AG04450 (cell line): ENCODE data around the gene NEK8. TPM values are rescaled to one million over a fixed set of nuclear protein-coding genes. Genes with fewer than 3 reads are reported as not detected.

ENCODE experiments used
- CTCF ChIA-PET: fragments of 300-600, 350-600 bp; formaldehyde crosslinking; extraction: SDS; loops from one replicate; lab custom pipeline; 2022; ENCODE audit warnings: antibody characterized with exemption, inconsistent platforms; lab: Charles Lee
- POLR2A ChIA-PET: fragments of 350-600 bp; formaldehyde crosslinking; extraction: SDS; loops from one replicate; lab custom pipeline; 2021; ENCODE audit warnings: antibody characterized with exemption, inconsistent platforms; lab: Yijun Ruan, JAX
- DNase-seq: peaks from one replicate; pipeline ENCODE4 v3.0.0-alpha.2; 2011; ENCODE audit warnings: low read depth, low spot score
- H3K27ac ChIP-seq: one replicate; pipeline ENCODE4 v1.5.1; 2012; ENCODE audit warnings: low read depth, low read length, control low read depth
- H3K27me3 ChIP-seq: one replicate; pipeline ENCODE4 v1.6.0; 2012; ENCODE audit warnings: low read length; ENCODE audit not compliant: control insufficient read depth, insufficient read depth
- H3K4me3 ChIP-seq: 2 replicates; pipeline ENCODE4 v1.5.1; 2011; ENCODE audit warnings: mild to moderate bottlenecking, low read depth, low read length, control low read depth
- H3K9me3 ChIP-seq: 2 replicates; pipeline ENCODE4 v1.5.1; 2012; ENCODE audit warnings: low read length; ENCODE audit not compliant: control insufficient read depth, insufficient read depth
- polyA plus RNA-seq: library from polyadenylated mRNA; depleted of rRNA; stranded (reverse); fragments of >200 nt; gene quantifications from 2 replicates; pipeline ENCODE4 v1.2.3, GENCODE V29; 2011
- TF ChIP-seq, protein P1 (sequence below): IDR thresholded peaks from 2 replicates; pipeline ENCODE4 v1.5.1; 2011; ENCODE audit warnings: low read depth, low read length, control low read depth, inconsistent platforms

Gene NEK8
- polyA plus RNA-seq, 1 experiment = 2.5 TPM

DNA sequence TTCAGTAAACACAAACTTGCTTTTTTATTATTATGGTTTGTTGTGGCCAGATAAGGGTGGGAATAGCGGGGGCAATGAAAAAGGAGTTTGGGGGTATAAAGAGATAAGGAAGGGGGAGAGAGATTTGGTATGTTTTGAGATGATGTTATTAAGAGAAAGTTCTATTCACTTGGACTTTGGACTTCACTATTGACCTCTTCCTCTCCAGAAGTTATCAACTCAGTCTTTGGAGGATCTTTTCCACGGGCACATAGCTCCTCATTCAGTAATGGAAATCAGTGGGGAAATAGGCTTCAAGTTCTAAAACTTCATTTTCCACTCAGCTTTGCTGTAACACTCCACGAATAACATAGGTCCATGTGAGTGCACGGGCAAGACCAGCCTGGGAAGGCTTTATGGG lies 40.1 kb upstream of the NEK8 start:
- TF ChIP-seq, protein P1, sequence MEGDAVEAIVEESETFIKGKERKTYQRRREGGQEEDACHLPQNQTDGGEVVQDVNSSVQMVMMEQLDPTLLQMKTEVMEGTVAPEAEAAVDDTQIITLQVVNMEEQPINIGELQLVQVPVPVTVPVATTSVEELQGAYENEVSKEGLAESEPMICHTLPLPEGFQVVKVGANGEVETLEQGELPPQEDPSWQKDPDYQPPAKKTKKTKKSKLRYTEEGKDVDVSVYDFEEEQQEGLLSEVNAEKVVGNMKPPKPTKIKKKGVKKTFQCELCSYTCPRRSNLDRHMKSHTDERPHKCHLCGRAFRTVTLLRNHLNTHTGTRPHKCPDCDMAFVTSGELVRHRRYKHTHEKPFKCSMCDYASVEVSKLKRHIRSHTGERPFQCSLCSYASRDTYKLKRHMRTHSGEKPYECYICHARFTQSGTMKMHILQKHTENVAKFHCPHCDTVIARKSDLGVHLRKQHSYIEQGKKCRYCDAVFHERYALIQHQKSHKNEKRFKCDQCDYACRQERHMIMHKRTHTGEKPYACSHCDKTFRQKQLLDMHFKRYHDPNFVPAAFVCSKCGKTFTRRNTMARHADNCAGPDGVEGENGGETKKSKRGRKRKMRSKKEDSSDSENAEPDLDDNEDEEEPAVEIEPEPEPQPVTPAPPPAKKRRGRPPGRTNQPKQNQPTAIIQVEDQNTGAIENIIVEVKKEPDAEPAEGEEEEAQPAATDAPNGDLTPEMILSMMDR = no peak

DNA sequence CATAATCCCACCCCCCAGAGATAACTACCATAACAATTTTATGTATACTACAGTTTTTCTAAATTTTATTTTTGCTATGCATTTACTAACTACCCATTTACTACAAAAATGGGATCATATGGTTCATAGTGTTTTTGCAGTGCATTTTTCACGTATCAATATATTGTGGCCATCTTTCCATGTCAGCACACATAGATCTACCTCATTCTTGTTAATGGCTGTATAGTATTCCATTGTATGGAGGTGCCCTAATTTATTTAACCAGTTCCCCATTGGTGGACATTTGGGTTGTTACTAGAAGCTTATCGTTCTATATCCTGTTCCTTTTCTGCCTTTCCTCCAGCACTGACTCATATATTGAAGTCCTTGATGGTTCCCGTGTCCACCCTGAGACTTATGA lies 39.6 kb upstream of the NEK8 start:
- H3K27ac ChIP-seq = no peak overlapping the region
- DNase-seq = no peak
- H3K4me3 ChIP-seq = no peak overlapping the region
- TF ChIP-seq, protein P1 = no peak
- H3K9me3 ChIP-seq = no peaks in the 10 kb centered on the region
- ChIA-PET POLR2A (no interaction called here), CTCF (interaction anchor here (0.6 to 1.1 kb wide), 2 partner anchors 43 to 74 kb away, joined by 4 read pairs; no protein-coding TSS in a partner anchor)
- no peaks in the 10 kb centered on the region for H3K27me3 ChIP-seq

More for the DNA sequence above, 40.1 kb upstream of the NEK8 start:
- no peaks in the 10 kb centered on the region for H3K27me3 ChIP-seq
- no peak overlapping the region for H3K4me3 ChIP-seq
- ChIA-PET CTCF (interaction anchor here (0.6 to 1.1 kb wide), 2 partner anchors 43 to 75 kb away, joined by 4 read pairs; no protein-coding TSS in a partner anchor), POLR2A (no interaction called here)
- DNase-seq = no peak
- H3K9me3 ChIP-seq = no peaks in the 10 kb centered on the region
- no peak overlapping the region for H3K27ac ChIP-seq

DNA sequence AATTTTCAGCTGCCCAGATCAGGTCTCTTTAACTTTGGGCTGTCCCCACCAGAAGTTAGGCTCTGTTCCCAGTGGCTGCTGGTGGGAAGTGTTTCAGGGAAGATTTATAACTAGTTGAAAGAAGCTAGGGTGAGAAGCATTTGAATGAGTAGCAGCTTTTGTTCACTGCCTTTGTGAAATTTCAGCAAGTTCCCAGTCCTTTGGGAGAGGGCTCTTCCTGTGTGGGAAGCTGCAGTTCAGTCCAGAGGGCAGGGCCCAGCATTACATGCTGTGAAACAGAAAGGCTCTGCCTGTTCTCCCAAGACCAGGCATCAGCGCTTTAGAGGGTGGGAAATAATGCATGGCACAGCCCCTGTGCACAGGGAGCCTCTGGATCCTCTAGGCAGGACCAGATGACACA lies 34.7 kb upstream of the NEK8 start:
- no peaks in the 10 kb centered on the region for H3K9me3 ChIP-seq
- H3K4me3 ChIP-seq = no peak overlapping the region
- no peak overlapping the region for H3K27ac ChIP-seq
- ChIA-PET POLR2A (no interaction called here), CTCF (interaction anchor here (0.6 kb wide), 1 partner anchor 33 kb away, joined by 3 read pairs; no protein-coding TSS in a partner anchor)
- no peak for DNase-seq
- TF ChIP-seq, protein P1 = no peak
- no peaks in the 10 kb centered on the region for H3K27me3 ChIP-seq

DNA sequence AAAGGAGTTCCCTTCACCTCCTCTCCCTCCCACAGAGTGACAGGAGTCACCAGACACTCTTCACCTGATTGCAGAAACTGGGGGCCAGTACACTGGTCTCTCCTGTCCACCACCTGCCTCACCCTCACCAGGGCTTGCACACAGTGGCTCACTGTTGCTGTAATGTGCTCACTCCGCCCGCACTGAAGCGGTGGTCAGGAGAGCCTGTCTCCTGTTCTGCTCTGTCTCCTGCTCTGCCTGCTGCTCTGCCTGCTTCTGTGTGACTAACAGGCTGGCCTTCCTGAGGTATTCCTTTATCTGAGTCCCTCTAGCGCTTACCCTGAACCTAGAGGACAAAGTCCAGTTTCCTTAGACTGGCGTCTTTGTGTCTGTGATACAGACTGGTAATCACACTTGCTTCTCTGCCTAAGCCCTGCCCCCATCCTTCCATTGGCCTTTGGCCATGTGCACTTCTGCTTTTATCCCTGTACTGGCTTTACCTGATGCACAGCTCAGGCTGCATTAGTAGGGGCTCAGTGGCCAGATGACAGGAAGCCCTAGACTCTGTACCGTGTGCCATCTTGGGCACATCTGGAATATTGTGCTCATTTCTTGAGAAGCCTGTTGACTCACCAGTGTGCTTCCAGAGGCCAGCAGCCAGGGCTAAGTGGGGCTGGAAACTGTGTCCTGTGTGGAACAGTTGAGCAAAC lies 30.2 kb upstream of the NEK8 start:
- POLR2A ChIA-PET = interaction anchor here (0.6 kb wide), 1 partner anchor 13 kb away, joined by 3 read pairs; the partner anchor contains the start of gene PROCA1
- DNase-seq = no peak

DNA sequence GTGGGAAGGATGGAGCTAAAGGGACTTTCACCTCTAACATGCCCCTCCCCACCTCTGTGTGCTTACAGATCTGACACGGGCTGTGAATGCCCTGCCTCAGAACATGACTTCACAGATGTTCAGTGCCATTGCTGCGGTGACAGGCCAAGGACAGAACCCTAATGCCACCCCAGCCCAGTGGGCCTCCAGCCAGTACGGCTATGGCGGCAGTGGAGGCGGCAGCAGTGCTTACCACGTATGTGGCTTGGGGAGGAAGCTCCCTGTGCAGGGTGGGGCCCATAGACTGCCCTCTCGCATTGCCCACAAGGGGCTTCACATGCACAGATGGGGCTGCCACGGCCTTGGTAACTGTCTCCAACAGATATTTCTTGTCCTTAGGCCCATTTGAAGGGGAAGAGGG lies 28.3 kb upstream of the NEK8 start:
- TF ChIP-seq, protein P1 = no peak
- no peak for DNase-seq
- ChIA-PET POLR2A (no interaction called here), CTCF (no interaction called here)
- H3K27me3 ChIP-seq = no peaks in the 10 kb centered on the region
- H3K4me3 ChIP-seq = no peak overlapping the region
- no peaks in the 10 kb centered on the region; the same call in 1 of the 2 replicates for H3K9me3 ChIP-seq
- H3K27ac ChIP-seq = no peak overlapping the region

More for the DNA sequence above, 30.2 kb upstream of the NEK8 start:
- TF ChIP-seq, protein P1 = no peak
- Histone ChIP-seq H3K4me3 (no peak overlapping the region), H3K9me3 (no peaks in the 10 kb centered on the region; the same call in 1 of the 2 replicates), H3K27me3 (no peaks in the 10 kb centered on the region), H3K27ac (no peak overlapping the region)
- CTCF ChIA-PET = no interaction called here
